ENCODE data around the gene CHST7.

CHST7 gene

DNA sequence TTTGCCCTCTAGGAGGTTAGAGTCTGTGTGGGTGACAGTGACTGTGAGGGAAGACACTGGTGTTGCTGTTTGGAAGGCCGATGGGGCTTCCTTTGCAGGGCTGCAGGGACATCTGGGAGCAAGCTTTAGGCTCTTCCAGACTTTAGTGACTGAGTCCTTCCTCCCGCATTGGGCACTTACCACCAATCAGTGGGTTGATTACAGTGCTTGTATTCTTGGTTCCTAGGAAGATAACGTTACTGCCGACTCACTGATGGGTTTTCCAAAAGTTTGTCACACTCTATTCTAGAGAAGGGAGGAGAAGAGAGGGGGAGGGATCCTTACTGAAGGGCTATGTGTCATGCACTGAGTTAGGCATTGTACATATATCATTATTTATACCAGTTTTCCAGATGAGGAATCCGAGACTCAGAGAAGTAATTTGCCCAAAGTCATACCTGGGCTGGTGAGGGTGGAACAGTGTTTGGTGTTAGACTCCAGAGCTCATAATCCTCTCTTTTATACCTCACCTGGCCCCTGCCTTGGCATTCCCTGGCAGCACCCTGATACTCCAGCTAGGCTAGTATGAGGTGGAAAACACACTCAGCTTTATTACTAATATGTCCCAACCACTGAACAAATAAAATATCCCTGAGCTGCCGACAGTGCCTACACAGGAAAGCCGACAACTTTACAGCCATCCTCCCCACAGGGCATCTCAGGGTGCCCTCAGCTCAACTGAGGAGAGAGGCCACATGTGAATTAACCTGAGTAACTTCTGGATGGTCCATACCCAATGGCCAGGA is 3.8 kb downstream of the CHST7 start:
- Histone ChIP-seq H3K4me1 (ENCODE audit: control insufficient read depth, low read length) (peaks cover 41% of the 10 kb centered on the region), H3K36me3 (ENCODE audit: control insufficient read depth, low read length) (no peaks in the 10 kb centered on the region), H3K9me2 (replicated peaks; ENCODE audit: control insufficient read depth, low read length) (no peaks in the 10 kb centered on the region), H3K4me2 (ENCODE audit: low read length) (no peak overlapping the region), H3K4me3 (ENCODE audit: low read length) (no peak overlapping the region), H3F3A (ENCODE audit: control insufficient read depth, insufficient read depth) (peaks cover 4% of the 10 kb centered on the region; the same call in 1 of the 2 replicates), H3K9me3 (ENCODE audit: control insufficient read depth, insufficient read depth, low read length) (no peaks in the 10 kb centered on the region), H3K27ac (ENCODE audit: low read depth, low read length) (no peak overlapping the region), H3K79me2 (ENCODE audit: control insufficient read depth, low read length) (no peaks in the 10 kb centered on the region), H3K27me3 (ENCODE audit: control insufficient read depth, low read length) (peaks cover 26% of the 10 kb centered on the region), H4K20me1 (ENCODE audit: control insufficient read depth, insufficient read depth, low read depth, low read length) (no peaks in the 10 kb centered on the region)
- TF ChIP-seq, protein P1, sequence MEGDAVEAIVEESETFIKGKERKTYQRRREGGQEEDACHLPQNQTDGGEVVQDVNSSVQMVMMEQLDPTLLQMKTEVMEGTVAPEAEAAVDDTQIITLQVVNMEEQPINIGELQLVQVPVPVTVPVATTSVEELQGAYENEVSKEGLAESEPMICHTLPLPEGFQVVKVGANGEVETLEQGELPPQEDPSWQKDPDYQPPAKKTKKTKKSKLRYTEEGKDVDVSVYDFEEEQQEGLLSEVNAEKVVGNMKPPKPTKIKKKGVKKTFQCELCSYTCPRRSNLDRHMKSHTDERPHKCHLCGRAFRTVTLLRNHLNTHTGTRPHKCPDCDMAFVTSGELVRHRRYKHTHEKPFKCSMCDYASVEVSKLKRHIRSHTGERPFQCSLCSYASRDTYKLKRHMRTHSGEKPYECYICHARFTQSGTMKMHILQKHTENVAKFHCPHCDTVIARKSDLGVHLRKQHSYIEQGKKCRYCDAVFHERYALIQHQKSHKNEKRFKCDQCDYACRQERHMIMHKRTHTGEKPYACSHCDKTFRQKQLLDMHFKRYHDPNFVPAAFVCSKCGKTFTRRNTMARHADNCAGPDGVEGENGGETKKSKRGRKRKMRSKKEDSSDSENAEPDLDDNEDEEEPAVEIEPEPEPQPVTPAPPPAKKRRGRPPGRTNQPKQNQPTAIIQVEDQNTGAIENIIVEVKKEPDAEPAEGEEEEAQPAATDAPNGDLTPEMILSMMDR (IDR thresholded peaks at IDR 0.05; ENCODE audit: low read depth, low read length, poor library complexity, severe bottlenecking): no peak
- TF ChIP-seq EZH2phosphoT487 (IDR thresholded peaks at IDR 0.05; ENCODE audit: borderline replicate concordance, low read length): no peak

DNA sequence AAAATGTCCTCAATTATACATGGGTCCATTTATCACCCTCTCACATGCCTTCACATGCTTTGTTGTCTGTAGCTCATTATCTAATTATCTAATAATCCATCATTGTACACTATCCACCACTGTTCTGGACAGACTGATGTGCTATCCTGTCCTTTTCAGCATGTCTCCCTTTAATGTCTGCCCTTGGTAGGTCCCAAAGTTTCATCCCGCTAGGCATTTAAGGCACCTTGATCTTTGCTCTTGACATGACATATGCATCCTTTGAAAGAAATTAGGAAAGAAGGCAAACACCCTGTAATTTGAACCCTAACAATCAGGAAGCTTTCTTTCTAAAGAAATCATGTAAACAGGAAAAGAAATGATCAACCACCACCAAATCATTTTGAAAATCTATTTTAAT is 5.7 kb downstream of the CHST7 start:
- Histone ChIP-seq H3K27me3 (ENCODE audit: control insufficient read depth, low read length) (peaks cover 20% of the 10 kb centered on the region), H3K27ac (ENCODE audit: low read depth, low read length) (no peak overlapping the region), H3K79me2 (ENCODE audit: control insufficient read depth, low read length) (no peaks in the 10 kb centered on the region), H3K4me3 (ENCODE audit: low read length) (no peak overlapping the region), H3K4me2 (ENCODE audit: low read length) (no peak overlapping the region), H3K4me1 (ENCODE audit: control insufficient read depth, low read length) (peaks cover 25% of the 10 kb centered on the region), H3K9me3 (ENCODE audit: control insufficient read depth, insufficient read depth, low read length) (no peaks in the 10 kb centered on the region), H3K9me2 (replicated peaks; ENCODE audit: control insufficient read depth, low read length) (no peaks in the 10 kb centered on the region), H3F3A (ENCODE audit: control insufficient read depth, insufficient read depth) (no peaks in the 10 kb centered on the region), H3K36me3 (ENCODE audit: control insufficient read depth, low read length) (no peaks in the 10 kb centered on the region), H4K20me1 (ENCODE audit: control insufficient read depth, insufficient read depth, low read depth, low read length) (no peaks in the 10 kb centered on the region)
- TF ChIP-seq, protein P1 (IDR thresholded peaks at IDR 0.05; ENCODE audit: low read depth, low read length, poor library complexity, severe bottlenecking): no peak
- no peak for TF ChIP-seq EZH2phosphoT487 (IDR thresholded peaks at IDR 0.05; ENCODE audit: borderline replicate concordance, low read length)

DNA sequence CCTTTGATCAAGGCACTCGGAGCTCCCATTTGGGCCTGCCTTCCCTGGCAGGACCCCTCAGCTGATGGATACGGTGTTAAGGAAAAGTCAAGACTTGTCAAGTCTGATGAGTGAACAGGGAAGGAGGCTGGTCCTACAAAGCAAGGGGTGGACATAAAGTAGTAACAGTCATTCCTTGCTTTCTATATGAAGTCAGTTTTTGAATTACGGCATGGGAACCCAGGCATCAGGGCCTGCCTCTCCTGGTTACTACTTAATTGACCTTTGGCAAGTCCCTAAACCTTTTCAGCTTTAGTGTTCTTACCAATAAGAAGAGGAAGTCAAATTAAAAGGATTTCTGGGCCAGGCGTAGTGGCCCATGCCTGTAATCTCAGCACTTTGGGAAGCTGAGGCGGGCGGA is 7.0 kb downstream of the CHST7 start:
- no peaks in the 10 kb centered on the region for H3K36me3 ChIP-seq (ENCODE audit: control insufficient read depth, low read length)
- H3K4me3 ChIP-seq (ENCODE audit: low read length): no peak overlapping the region
- no peaks in the 10 kb centered on the region for H3K79me2 ChIP-seq (ENCODE audit: control insufficient read depth, low read length)
- H3K27ac ChIP-seq (ENCODE audit: low read depth, low read length): no peak overlapping the region
- peaks cover 12% of the 10 kb centered on the region for H3K4me1 ChIP-seq (ENCODE audit: control insufficient read depth, low read length)
- H3K9me2 ChIP-seq (replicated peaks; ENCODE audit: control insufficient read depth, low read length): no peaks in the 10 kb centered on the region
- no peaks in the 10 kb centered on the region for H3F3A ChIP-seq (ENCODE audit: control insufficient read depth, insufficient read depth)
- peaks cover 7% of the 10 kb centered on the region for H3K27me3 ChIP-seq (ENCODE audit: control insufficient read depth, low read length)
- H3K4me2 ChIP-seq (ENCODE audit: low read length): no peak overlapping the region
- no peaks in the 10 kb centered on the region for H4K20me1 ChIP-seq (ENCODE audit: control insufficient read depth, insufficient read depth, low read depth, low read length)
- no peaks in the 10 kb centered on the region for H3K9me3 ChIP-seq (ENCODE audit: control insufficient read depth, insufficient read depth, low read length)
- TF ChIP-seq EZH2phosphoT487 (IDR thresholded peaks at IDR 0.05; ENCODE audit: borderline replicate concordance, low read length): no peak

DNA sequence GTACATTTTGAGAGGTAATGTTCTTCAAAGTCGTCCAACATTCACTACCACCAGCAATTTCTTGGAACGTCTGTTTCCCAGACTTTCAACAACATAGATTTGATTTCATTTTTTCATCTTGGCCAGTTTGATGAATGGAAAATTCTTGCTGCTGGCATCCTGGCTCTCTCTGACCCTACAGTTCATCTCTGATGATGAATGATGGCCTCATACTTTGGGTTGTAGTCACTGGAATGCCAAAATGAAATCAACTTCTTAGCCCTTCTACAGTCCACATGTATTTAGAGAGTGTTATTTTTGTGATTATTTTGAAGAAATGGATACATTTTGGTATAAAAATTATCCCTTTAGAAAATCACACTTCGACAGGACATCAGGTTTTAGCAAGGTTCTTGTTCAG is 8.8 kb downstream of the CHST7 start:
- Histone ChIP-seq H3K9me2 (replicated peaks; ENCODE audit: control insufficient read depth, low read length) (no peaks in the 10 kb centered on the region), H3K4me1 (ENCODE audit: control insufficient read depth, low read length) (peaks cover 5% of the 10 kb centered on the region; the same call in 1 of the 2 replicates), H3K27ac (ENCODE audit: low read depth, low read length) (no peak overlapping the region), H3K9me3 (ENCODE audit: control insufficient read depth, insufficient read depth, low read length) (no peaks in the 10 kb centered on the region), H3K36me3 (ENCODE audit: control insufficient read depth, low read length) (no peaks in the 10 kb centered on the region), H3K79me2 (ENCODE audit: control insufficient read depth, low read length) (no peaks in the 10 kb centered on the region), H3F3A (ENCODE audit: control insufficient read depth, insufficient read depth) (no peaks in the 10 kb centered on the region), H3K27me3 (ENCODE audit: control insufficient read depth, low read length) (no peaks in the 10 kb centered on the region), H3K4me3 (ENCODE audit: low read length) (no peak overlapping the region), H4K20me1 (ENCODE audit: control insufficient read depth, insufficient read depth, low read depth, low read length) (no peaks in the 10 kb centered on the region), H3K4me2 (ENCODE audit: low read length) (no peak overlapping the region)
- TF ChIP-seq EZH2phosphoT487 (IDR thresholded peaks at IDR 0.05; ENCODE audit: borderline replicate concordance, low read length): no peak
- TF ChIP-seq, protein P1 (IDR thresholded peaks at IDR 0.05; ENCODE audit: low read depth, low read length, poor library complexity, severe bottlenecking): no peak

Measured in DOHH2 (cell line).